ENCODE results near the gene CFI. TPM values are rescaled to one million over a fixed set of nuclear protein-coding genes. Genes with fewer than 3 reads are reported as not detected.

The CFI gene
- total and polyA plus RNA-seq, 3 donors from 2014 or later, result 4.3 to 26.0 (median 24.5) TPM

GRCh38 chr4:109718759-109719158, 83.0 kb downstream of the CFI start:
- no peak overlapping the region for H3K27ac ChIP-seq
- intact Hi-C loops (cut with DNase I; ENCODE audit: low total_unique reads), result no loop called here

GRCh38 chr4:109713500-109713899, 88.3 kb downstream of the CFI start:
- WGBS, 2 donors, result 93 to 96% methylated on average over 3 of the region's 3 CpGs
- TF ChIP-seq CTCF (IDR thresholded peaks at IDR 0.05), result no peak
- no peak for TF ChIP-seq POLR2A (IDR thresholded peaks at IDR 0.05)
- DNase-seq, result no peak
- Histone ChIP-seq H3K36me3 (ENCODE audit: low read depth, missing control alignments) (no peaks in the 10 kb centered on the region), H3K9me3 (no peaks in the 10 kb centered on the region), H3K4me1 (no peaks in the 10 kb centered on the region), H3K27me3 (no peaks in the 10 kb centered on the region), H3K27ac (no peak overlapping the region), H3K4me3 (no peak overlapping the region)
- intact Hi-C loops (cut with DNase I; ENCODE audit: low total_unique reads), result no loop called here

More at GRCh38 chr4:109718759-109719158, 83.0 kb downstream of the CFI start:
- no peaks in the 10 kb centered on the region for H3K9me3 ChIP-seq
- no peaks in the 10 kb centered on the region for H3K4me1 ChIP-seq
- no peak overlapping the region for H3K4me3 ChIP-seq
- no peak for TF ChIP-seq CTCF (IDR thresholded peaks at IDR 0.05)
- no peak for TF ChIP-seq POLR2A (IDR thresholded peaks at IDR 0.05)
- 81 to 88% methylated on average over 1 of the region's 1 CpG for WGBS, 2 donors
- H3K27me3 ChIP-seq, result no peaks in the 10 kb centered on the region
- no peaks in the 10 kb centered on the region for H3K36me3 ChIP-seq (ENCODE audit: low read depth, missing control alignments)
- DNase-seq, result no peak

GRCh38 chr4:109708990-109709389, 92.8 kb downstream of the CFI start:
- H3K27me3 ChIP-seq, result no peaks in the 10 kb centered on the region
- no peak overlapping the region for H3K27ac ChIP-seq
- no peak overlapping the region for H3K4me3 ChIP-seq
- intact Hi-C loops (cut with DNase I; ENCODE audit: low total_unique reads), result no loop called here
- peaks cover 3% of the 10 kb centered on the region for H3K4me1 ChIP-seq
- H3K36me3 ChIP-seq (ENCODE audit: low read depth, missing control alignments), result no peaks in the 10 kb centered on the region
- no peak for DNase-seq
- no peak for TF ChIP-seq POLR2A (IDR thresholded peaks at IDR 0.05)
- TF ChIP-seq CTCF (IDR thresholded peaks at IDR 0.05), result no peak
- H3K9me3 ChIP-seq, result no peaks in the 10 kb centered on the region
- WGBS, 2 donors, result 50 to 53% methylated on average over 1 of the region's 1 CpG

DNA sequence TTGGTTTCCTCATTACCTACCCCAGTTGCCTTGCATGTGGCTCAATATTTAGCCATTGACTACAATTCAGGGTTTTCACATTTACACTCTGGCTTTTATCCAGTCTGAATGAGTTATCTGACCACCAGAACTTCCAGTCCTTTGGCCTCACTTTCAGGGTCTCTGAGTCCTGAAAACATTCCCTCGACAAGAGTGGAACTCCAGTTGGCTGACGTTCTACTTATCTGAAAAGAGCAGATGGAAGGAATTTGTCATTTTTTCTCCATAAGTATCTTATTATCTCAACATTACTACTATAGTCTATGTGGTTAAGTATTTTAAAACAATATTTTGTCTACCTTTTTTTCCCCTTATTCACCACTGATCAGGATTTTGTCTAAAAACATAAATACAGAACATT, 93.4 kb downstream of the CFI start:
- intact Hi-C loops (cut with DNase I; ENCODE audit: low total_unique reads), result no loop called here

More for the DNA sequence above, 93.4 kb downstream of the CFI start:
- H3K4me3 ChIP-seq, result no peak overlapping the region
- TF ChIP-seq CTCF (IDR thresholded peaks at IDR 0.05) (no peak), POLR2A (IDR thresholded peaks at IDR 0.05) (no peak)
- peaks cover 5% of the 10 kb centered on the region for H3K4me1 ChIP-seq
- H3K36me3 ChIP-seq (ENCODE audit: low read depth, missing control alignments), result no peaks in the 10 kb centered on the region
- 23 to 41% methylated on average over 2 of the region's 2 CpGs for WGBS, 2 donors
- no peaks in the 10 kb centered on the region for H3K9me3 ChIP-seq
- H3K27ac ChIP-seq, result no peak overlapping the region
- H3K27me3 ChIP-seq, result no peaks in the 10 kb centered on the region
- no peak for DNase-seq
